ENCODE data around the gene RGS6. TPM values are rescaled to one million over a fixed set of nuclear protein-coding genes. Genes with fewer than 3 reads are reported as not detected.

RGS6 gene
- polyA plus RNA-seq, 3 donors, result not detected

GRCh38 chr14:72503271-72503670, 571.0 kb downstream of the RGS6 start:
- H3K4me2 ChIP-seq (replicated peaks; ENCODE audit: extremely low read depth, low read length, poor library complexity, severe bottlenecking), result no peak overlapping the region
- no peak overlapping the region for H3K27ac Mint-ChIP-seq
- peaks cover 4 to 5% (median 5%) of the 10 kb centered on the region in 3 donors for H3K27me3 Mint-ChIP-seq (ENCODE audit: low read depth in 3 of 3)

GRCh38 chr14:72503696-72504368, 571.6 kb downstream of the RGS6 start:
- 100% methylated on average over 1 of the region's 2 CpGs for WGBS (ENCODE audit: insufficient coverage)
- H3K4me1 Mint-ChIP-seq, result no peaks in the 10 kb centered on the region
- H3K4me2 ChIP-seq (replicated peaks; ENCODE audit: extremely low read depth, low read length, poor library complexity, severe bottlenecking), result no peak overlapping the region

More at GRCh38 chr14:72503271-72503670, 571.0 kb downstream of the RGS6 start:
- H4K20me1 ChIP-seq (ENCODE audit: insufficient read depth, low read length), result no peaks in the 10 kb centered on the region
- H3K27me3 ChIP-seq (ENCODE audit: control insufficient read depth in 2 of 2, insufficient read depth in 2 of 2, low read length in 2 of 2), result no peaks in the 10 kb centered on the region
- TF ChIP-seq CTCF (IDR thresholded peaks at IDR 0.05), result no peak
- H3K27ac ChIP-seq (ENCODE audit: low read depth in 1 of 2, low read length in 2 of 2), result no peak overlapping the region
- no peak overlapping the region for H3K4me3 ChIP-seq (replicated peaks in 1 of 3; ENCODE audit: low read depth in 2 of 3, low read length in 3 of 3)
- no peak overlapping the region for H3K9ac ChIP-seq (ENCODE audit: insufficient read depth, low read length, poor library complexity, severe bottlenecking)
- H3K9me3 Mint-ChIP-seq, result peaks cover 0 to 11% (median 0%) of the 10 kb centered on the region in 7 donors
- H3K9me3 ChIP-seq (replicated peaks in 1 of 2; ENCODE audit: control insufficient read depth in 1 of 2, insufficient read depth in 1 of 2, low read length in 2 of 2), result no peaks in the 10 kb centered on the region
- intact Hi-C loops (cut with micrococcal nuclease), result no loop called here
- no peaks in the 10 kb centered on the region for H3K79me2 ChIP-seq (ENCODE audit: insufficient read depth, low read length)
- no peaks in the 10 kb centered on the region for H3K4me1 ChIP-seq (ENCODE audit: control insufficient read depth in 1 of 2, insufficient read depth in 2 of 2, low read length in 2 of 2)
- H2AFZ ChIP-seq (ENCODE audit: insufficient read depth, low read depth, low read length, poor library complexity, severe bottlenecking), result no peak overlapping the region
- no peak overlapping the region for H3K4me3 Mint-ChIP-seq
- DNase-seq, result no peak
- no peaks in the 10 kb centered on the region for H3K36me3 Mint-ChIP-seq
- H3K4me1 Mint-ChIP-seq, result no peaks in the 10 kb centered on the region
- no peaks in the 10 kb centered on the region for H3K36me3 ChIP-seq (replicated peaks in 1 of 2; ENCODE audit: control insufficient read depth in 1 of 2, insufficient read depth in 2 of 2, low read length in 2 of 2)
- WGBS (ENCODE audit: insufficient coverage), result no CpG with 5 or more reads among the region's 1 CpG

More at GRCh38 chr14:72503696-72504368, 571.6 kb downstream of the RGS6 start:
- intact Hi-C loops (cut with micrococcal nuclease), result no loop called here
- no peaks in the 10 kb centered on the region for H3K4me1 ChIP-seq (ENCODE audit: control insufficient read depth in 1 of 2, insufficient read depth in 2 of 2, low read length in 2 of 2)
- H3K27ac ChIP-seq (ENCODE audit: low read depth in 1 of 2, low read length in 2 of 2), result no peak overlapping the region
- H3K9me3 Mint-ChIP-seq, result peaks cover 0 to 11% (median 0%) of the 10 kb centered on the region in 7 donors
- no peaks in the 10 kb centered on the region for H3K36me3 Mint-ChIP-seq
- TF ChIP-seq CTCF (IDR thresholded peaks at IDR 0.05), result no peak
- no peaks in the 10 kb centered on the region for H3K9me3 ChIP-seq (replicated peaks in 1 of 2; ENCODE audit: control insufficient read depth in 1 of 2, insufficient read depth in 1 of 2, low read length in 2 of 2)
- no peak overlapping the region for H2AFZ ChIP-seq (ENCODE audit: insufficient read depth, low read depth, low read length, poor library complexity, severe bottlenecking)
- H3K4me3 Mint-ChIP-seq, result no peak overlapping the region
- DNase-seq, result no peak
- no peak overlapping the region for H3K4me3 ChIP-seq (replicated peaks in 1 of 3; ENCODE audit: low read depth in 2 of 3, low read length in 3 of 3)
- H3K27ac Mint-ChIP-seq, result no peak overlapping the region
- H4K20me1 ChIP-seq (ENCODE audit: insufficient read depth, low read length), result no peaks in the 10 kb centered on the region
- H3K27me3 ChIP-seq (ENCODE audit: control insufficient read depth in 2 of 2, insufficient read depth in 2 of 2, low read length in 2 of 2), result no peaks in the 10 kb centered on the region
- no peak overlapping the region for H3K9ac ChIP-seq (ENCODE audit: insufficient read depth, low read length, poor library complexity, severe bottlenecking)
- H3K36me3 ChIP-seq (replicated peaks in 1 of 2; ENCODE audit: control insufficient read depth in 1 of 2, insufficient read depth in 2 of 2, low read length in 2 of 2), result no peaks in the 10 kb centered on the region
- H3K79me2 ChIP-seq (ENCODE audit: insufficient read depth, low read length), result no peaks in the 10 kb centered on the region
- H3K27me3 Mint-ChIP-seq (ENCODE audit: low read depth in 3 of 3), result peaks cover 4 to 5% (median 5%) of the 10 kb centered on the region in 3 donors
